ENCODE measurements around the gene SAE1.
"Not testable (repeated sequence)": the region's sequence is repeated elsewhere in the genome, so short reads cannot be mapped to it uniquely, and the experiment has no call there.

Gene SAE1

GRCh38 chr19:47130589-47131227, at the start of gene SAE1:
Gene SAE1, plus strand, starts transcription at chr19:47130835. Its CDS starts 96 bp downstream, at chr19:47130931.
- peak; percentile 98 for DNase-seq

- DNase-seq: no peak
Measured at GRCh38 chr19:47081095-47081494, 49.5 kb upstream of the SAE1 start.

GRCh38 chr19:47082493-47082892, 48.1 kb upstream of the SAE1 start:
- DNase-seq: no peak

- DNase-seq: no peak
Measured at GRCh38 chr19:47084879-47085439, 45.7 kb upstream of the SAE1 start.

GRCh38 chr19:47086280-47086679, 44.4 kb upstream of the SAE1 start:
- DNase-seq: no peak

GRCh38 chr19:47089767-47090350, 40.8 kb upstream of the SAE1 start:
- DNase-seq: no peak

GRCh38 chr19:47093254-47093653, 37.4 kb upstream of the SAE1 start:
- no peak for DNase-seq

GRCh38 chr19:47093841-47094240, 36.8 kb upstream of the SAE1 start:
- DNase-seq: no peak

GRCh38 chr19:47094557-47095475, 35.8 kb upstream of the SAE1 start:
- no peak for DNase-seq

- no peak for DNase-seq
Measured at GRCh38 chr19:47095476-47096099, 35.0 kb upstream of the SAE1 start.

GRCh38 chr19:47096100-47096704, 34.4 kb upstream of the SAE1 start:
- no peak for DNase-seq

GRCh38 chr19:47096721-47097120, 33.9 kb upstream of the SAE1 start:
- no peak for DNase-seq

GRCh38 chr19:47097396-47098201, 33.0 kb upstream of the SAE1 start:
- DNase-seq: no peak

GRCh38 chr19:47098608-47099007, 32.0 kb upstream of the SAE1 start:
- DNase-seq: no peak

GRCh38 chr19:47099576-47100050, 31.0 kb upstream of the SAE1 start:
- no peak for DNase-seq

GRCh38 chr19:47100290-47100689, 30.3 kb upstream of the SAE1 start:
- DNase-seq: no peak

GRCh38 chr19:47101116-47101515, 29.5 kb upstream of the SAE1 start:
- not testable (repeated sequence) for DNase-seq

GRCh38 chr19:47102346-47103060, 28.1 kb upstream of the SAE1 start:
- DNase-seq: no peak

GRCh38 chr19:47104680-47105079, 26.0 kb upstream of the SAE1 start:
- no peak for DNase-seq

- no peak for DNase-seq
Measured at GRCh38 chr19:47105874-47106273, 24.8 kb upstream of the SAE1 start.

- no peak for DNase-seq
Measured at GRCh38 chr19:47106821-47107201, 23.8 kb upstream of the SAE1 start.
